Measurements from ENCODE around the gene IL7R.

IL7R gene

DNA sequence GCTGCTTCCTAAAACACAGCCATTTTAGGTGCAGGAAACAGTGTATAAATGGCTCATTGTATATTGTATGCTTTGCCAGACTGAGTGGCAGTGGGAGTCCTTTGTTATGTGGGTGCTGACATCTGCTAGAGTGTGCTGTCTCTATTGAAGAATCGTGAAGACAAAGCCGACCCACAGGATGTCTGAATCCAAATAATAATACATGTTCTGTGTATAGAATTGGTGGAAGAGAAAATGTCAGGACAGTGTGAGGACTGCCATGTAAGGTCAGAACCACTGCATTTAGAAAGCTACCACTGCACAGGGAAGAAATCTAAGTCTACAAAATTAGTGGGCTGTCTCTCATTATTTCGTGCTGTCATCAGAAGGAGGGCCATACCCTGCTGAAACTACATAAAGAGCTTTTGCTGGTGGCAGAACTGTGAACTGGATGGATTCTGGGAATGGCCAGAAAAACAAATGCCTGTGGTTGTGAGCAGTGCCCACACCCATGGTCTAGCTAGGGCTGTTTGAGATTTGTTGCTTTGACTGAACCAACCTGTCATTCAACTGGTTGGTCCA lies 2.5 kb downstream of the IL7R start:
- TF ChIP-seq, protein P1, sequence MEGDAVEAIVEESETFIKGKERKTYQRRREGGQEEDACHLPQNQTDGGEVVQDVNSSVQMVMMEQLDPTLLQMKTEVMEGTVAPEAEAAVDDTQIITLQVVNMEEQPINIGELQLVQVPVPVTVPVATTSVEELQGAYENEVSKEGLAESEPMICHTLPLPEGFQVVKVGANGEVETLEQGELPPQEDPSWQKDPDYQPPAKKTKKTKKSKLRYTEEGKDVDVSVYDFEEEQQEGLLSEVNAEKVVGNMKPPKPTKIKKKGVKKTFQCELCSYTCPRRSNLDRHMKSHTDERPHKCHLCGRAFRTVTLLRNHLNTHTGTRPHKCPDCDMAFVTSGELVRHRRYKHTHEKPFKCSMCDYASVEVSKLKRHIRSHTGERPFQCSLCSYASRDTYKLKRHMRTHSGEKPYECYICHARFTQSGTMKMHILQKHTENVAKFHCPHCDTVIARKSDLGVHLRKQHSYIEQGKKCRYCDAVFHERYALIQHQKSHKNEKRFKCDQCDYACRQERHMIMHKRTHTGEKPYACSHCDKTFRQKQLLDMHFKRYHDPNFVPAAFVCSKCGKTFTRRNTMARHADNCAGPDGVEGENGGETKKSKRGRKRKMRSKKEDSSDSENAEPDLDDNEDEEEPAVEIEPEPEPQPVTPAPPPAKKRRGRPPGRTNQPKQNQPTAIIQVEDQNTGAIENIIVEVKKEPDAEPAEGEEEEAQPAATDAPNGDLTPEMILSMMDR (IDR thresholded peaks at IDR 0.05; ENCODE audit: insufficient read depth, missing control alignments) = no peak
- DNase-seq (ENCODE audit: insufficient read length, low spot score) (no peak), FAIRE-seq (no peak)

DNA sequence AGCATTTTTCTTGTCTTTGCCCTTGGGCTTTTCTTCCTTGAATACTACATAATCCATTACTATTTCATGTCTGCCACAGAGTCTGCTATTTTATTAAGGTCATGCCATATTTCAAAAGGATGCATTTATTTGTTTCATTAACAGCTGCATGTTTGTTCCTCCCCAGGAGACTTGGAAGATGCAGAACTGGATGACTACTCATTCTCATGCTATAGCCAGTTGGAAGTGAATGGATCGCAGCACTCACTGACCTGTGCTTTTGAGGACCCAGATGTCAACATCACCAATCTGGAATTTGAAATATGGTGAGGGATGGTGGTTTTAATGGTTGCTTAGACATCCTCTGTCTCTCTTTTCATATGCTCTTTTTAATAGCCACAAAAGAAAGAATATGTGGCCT lies 4.0 kb downstream of the IL7R start:
- TF ChIP-seq, protein P1 (IDR thresholded peaks at IDR 0.05; ENCODE audit: insufficient read depth, missing control alignments) = no peak
- no peak for DNase-seq (ENCODE audit: insufficient read length, low spot score)
- no peak for FAIRE-seq

DNA sequence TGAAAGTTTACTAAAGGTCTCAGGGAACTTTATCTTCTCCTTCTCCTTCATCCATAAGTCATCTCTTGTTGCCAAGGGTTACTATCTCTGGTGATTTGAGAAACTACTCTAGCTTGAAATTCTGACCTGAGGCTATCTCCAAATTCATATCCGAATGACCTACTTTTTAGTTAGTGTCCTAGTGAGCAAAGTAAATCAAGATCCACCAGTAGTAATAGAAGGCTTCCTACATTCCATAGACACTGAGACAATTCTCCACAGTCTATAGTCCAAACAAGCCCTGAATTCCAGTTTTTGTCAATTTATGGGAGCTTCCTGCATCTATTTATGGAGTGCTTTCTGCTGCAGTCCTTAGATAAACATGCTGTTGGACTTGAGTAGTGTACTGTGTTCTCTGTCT lies 5.0 kb downstream of the IL7R start:
- TF ChIP-seq, protein P1 (IDR thresholded peaks at IDR 0.05; ENCODE audit: insufficient read depth, missing control alignments) = no peak
- no peak for FAIRE-seq
- no peak for DNase-seq (ENCODE audit: insufficient read length, low spot score)

DNA sequence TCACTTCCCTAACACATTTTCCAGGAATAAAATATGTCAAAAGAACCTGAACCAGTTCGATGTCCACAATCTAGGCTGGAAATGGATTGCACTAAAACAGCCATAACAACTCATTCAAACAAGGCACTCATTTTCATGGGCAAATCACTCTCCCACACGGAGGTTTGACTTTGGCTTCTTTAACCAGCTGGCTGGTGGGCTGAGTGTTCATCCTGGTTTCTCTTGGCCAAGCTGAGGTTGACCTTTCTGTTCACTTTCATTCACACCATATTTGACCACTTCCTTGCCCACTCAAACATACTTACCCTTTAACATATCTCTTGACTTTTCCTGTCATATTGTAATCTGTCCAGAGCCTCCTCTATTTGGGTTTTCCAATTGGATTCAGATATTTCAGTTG lies 5.4 kb downstream of the IL7R start:
- DNase-seq (ENCODE audit: insufficient read length, low spot score) (no peak), FAIRE-seq (no peak)
- TF ChIP-seq, protein P1 (IDR thresholded peaks at IDR 0.05; ENCODE audit: insufficient read depth, missing control alignments) = no peak

DNA sequence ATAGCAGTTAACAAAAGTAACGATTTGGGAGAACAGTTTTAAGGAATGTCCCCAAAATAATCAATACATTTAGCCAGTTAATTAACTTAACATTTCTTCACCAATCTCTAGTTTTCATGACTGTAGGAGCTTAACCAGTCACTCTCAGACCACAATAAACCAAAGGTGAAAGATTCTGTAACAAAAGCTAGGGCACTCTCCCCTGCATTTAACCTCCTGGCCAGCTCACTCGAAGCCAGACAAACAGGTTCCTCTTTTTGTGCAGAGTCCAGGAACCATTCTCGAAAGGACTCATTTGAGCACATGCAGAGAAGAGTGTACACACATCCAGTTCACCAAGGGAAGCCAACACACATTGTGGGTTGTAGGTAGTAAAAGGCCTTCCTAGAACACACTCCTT lies 6.5 kb downstream of the IL7R start:
- no peak for FAIRE-seq
- no peak for DNase-seq (ENCODE audit: insufficient read length, low spot score)
- TF ChIP-seq, protein P1 (IDR thresholded peaks at IDR 0.05; ENCODE audit: insufficient read depth, missing control alignments) = no peak

DNA sequence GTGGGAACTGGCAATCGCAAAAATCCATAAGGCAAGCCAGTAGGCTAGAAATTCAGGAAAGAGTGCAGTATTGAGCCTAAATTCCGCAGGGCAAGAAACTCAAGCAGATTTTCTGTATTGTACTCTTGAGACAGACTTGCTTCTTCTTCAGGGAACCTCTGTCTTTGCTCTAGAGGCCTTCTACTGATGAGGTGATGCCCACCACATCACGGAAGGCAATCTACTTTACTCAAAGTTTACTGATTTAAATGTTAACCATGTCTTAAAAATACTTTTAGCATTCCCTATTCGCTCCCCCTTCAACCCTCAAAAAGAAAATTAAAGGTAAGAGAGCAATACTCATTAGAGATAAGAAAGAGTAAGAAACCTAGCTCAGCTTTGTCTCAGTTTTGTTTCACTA lies 11.3 kb downstream of the IL7R start:
- no peak for FAIRE-seq
- TF ChIP-seq, protein P1 (IDR thresholded peaks at IDR 0.05; ENCODE audit: insufficient read depth, missing control alignments) = no peak

DNA sequence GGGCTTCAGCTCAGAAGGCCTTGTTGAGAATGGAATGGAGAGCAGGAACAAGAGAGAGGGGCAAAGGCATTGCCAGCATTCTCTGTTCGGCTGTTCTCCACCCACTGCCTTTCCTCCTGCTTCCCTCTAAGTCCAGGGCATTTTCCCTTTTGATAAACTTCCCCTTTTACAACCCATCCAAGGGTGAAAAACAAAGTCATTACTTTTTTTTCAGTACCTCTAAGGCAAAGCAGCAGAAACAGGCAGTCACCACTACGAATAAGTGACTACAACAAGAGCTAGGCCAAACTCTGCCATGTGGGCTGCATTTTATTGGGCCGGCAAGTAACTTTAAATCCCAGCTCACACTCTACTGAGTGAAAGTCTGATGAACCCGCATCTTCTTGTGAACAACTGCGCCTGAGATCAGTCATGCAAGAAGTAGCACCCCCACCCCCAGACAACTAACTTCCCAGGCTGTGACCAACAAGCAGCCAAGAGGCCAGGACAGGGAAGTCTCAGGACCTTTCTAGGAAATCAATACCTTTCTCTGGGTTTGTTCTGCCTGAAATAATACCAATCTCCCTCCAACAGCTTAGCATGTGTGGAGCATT lies 13.1 kb downstream of the IL7R start:
- TF ChIP-seq, protein P1 (IDR thresholded peaks at IDR 0.05; ENCODE audit: insufficient read depth, missing control alignments) = no peak
- DNase-seq (ENCODE audit: insufficient read length, low spot score) (no peak), FAIRE-seq (no peak)

More for the DNA sequence above, 11.3 kb downstream of the IL7R start:
- no peak for DNase-seq (ENCODE audit: insufficient read length, low spot score)

Data from D721Med (cell line).